HTR-8/SVneo (cell line): Measurements from ENCODE around the gene OSM.
A peak's percentile ranks its signal among the peaks of the same experiment; 100 is the strongest.
"Not testable (repeated sequence)": the region's sequence is repeated elsewhere in the genome, so short reads cannot be mapped to it uniquely, and the experiment has no call there.

Experiments used
- DNase-seq: peaks from one replicate; pipeline ENCODE4 v3.0.0; 2011; ENCODE audit warnings: low spot score, mixed read lengths; ENCODE audit not compliant: insufficient read length
- FAIRE-seq: peaks from 2 replicates; lab custom pipeline; 2011; peaks lifted over from hg19 to GRCh38; lab: Jason Lieb, UNC

OSM gene

DNA sequence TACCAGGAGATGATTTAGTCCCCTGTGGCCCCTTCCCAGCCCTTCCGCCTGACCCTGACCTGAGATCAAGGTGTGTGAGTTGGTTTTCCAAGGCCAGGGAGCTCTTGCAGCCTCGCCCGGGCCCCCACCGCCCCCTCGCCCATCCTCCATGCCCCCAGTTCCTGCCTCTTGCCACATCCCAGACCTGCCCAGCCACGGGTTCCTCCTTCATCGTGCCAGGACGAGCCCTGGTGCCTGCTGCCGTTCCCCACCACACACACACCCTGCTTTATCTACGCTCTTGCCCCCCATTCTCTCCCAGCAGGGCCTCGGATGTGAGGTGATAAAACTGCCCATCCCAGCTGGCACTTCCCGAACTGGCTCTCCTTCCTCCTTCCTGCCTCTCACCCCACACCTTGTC is 18.7 kb downstream of the OSM start:
- FAIRE-seq (no peak), DNase-seq (no peak)

DNA sequence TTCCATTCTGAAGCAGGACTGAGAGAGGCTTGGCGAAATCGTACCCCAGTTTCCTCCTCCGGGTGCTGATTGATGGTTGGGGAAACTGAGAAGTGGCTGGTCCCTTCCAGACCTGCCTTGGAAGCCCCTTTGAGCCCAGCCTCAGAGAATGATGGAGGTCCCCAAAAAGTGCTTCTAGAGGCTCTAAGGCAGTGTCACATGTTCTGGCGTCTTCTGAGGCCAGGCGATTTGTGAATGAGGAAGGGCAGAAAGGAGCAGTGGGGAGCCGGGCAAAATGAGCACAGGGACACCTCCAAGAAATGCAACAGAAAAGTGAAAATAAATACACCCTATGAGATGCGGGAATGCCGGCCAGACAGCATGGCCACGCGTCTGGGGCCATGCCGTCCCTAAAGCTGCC is 19.1 kb downstream of the OSM start:
- DNase-seq = no peak
- no peak for FAIRE-seq

DNA sequence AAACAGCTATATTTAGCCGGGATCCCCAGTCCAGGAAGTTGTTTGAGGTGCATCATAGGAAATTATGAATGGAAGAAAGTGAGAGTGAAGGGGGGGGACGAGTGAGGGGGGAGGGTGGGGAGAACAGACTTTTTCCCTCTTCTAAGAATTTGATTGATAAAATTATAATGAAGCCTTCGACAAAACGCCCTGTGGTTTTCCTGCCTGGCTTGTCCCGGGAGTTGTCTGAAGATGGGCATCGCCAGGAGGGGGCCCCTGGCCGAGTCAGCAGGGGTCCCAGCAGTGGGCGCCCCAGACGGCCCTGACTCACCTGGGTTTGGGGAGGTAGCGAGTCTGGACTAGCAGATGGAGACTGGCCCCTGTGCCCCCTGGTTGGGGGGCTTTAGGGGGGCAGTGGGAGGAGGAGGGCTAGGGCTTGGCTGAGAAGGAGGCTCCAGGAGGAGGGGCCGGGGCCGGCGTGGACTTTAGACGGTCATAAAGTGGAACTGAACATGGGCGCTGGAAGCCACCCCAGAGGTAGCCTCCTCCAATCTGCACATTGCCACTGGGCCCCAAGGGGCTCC is 19.8 kb downstream of the OSM start:
- DNase-seq = no peak
- FAIRE-seq = no peak

DNA sequence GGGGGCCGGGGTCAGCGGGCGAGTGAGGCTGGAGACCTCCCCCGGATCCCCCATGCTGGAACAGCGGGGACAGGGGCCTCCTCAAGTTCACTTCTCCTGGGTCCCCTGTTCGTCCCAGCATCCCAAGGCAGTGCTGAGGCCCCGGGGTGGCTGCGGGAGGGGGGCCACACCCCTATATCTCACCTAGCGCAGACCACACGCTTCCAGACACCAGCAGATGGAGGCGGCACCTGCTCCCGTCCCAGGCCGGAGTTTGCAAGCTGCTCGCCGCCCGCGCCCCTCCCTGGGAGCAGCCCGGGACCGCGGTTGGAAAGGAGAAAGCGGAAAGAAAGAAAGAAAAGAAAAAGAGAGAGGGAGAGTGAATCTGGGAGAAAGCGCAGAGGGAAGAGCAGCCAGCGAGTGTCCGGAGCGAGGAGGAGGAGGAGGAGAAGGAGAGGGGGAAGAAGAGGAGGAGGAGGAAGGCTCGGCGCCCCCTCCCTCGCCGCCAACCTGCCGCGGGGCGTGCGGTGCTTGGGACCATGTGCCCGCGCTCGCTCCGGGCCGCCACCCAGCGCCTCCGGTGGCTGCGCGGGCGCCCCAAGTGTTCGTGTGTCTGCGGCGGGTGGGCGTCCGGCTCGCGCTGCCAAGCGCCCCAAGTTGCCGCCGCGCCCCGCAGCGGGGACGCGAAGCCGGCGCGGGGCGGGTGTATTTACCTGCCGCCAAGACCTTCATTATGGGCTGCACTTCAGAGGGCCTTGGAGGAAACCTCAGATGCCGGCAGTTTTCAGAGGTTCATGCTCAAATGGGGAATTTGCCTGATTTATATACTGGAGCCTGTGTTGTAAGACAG is 20.5 kb downstream of the OSM start, which contains the start of gene LIF:
TSS of gene LIF (minus strand) at position 775 of the 829 bp plus-strand sequence. CDS start at position 711, 64 bp downstream.
- DNase-seq = no peak

DNA sequence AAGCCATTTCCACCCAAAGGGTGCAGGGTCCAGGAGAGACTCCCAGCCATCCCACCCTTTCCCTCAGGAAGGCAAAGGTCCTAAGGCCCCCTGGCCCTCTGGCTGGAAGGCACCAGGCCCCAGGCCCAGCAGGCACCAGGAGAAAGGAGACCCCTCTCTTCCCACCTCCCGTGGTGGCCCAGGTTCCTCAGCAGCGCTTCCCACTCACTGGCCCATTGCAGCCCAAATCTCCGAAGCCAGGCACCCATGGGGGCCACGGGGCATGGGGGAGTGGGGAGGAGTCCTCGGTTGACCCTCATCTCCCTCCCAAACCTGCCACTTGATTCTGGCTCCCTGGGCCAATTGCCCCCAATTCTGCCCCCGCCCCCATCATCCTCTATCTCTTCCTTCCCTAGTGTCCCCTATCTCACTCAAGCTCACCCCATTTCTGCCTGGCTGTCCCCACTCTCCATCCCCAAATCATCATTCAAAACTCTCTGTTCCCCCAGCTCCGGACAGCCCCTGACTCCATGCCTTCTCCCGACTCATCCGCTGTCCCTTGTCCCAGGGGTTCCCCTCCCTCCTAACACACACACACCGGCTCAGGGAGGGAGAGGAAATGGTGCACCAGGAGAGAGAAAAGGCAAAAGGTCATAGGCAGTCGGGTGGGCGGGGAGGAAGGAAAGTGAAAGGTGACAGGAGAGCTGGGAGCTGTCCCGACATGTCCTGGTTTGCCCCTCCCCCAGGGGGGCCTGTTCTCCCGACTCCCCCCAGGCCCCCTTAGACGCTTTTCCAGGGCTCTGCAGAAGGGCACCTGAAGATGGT is 21.3 kb downstream of the OSM start:
- FAIRE-seq (no peak), DNase-seq (no peak)

More for the DNA sequence above, 20.5 kb downstream of the OSM start, which contains the start of gene LIF:
- no peak for FAIRE-seq

DNA sequence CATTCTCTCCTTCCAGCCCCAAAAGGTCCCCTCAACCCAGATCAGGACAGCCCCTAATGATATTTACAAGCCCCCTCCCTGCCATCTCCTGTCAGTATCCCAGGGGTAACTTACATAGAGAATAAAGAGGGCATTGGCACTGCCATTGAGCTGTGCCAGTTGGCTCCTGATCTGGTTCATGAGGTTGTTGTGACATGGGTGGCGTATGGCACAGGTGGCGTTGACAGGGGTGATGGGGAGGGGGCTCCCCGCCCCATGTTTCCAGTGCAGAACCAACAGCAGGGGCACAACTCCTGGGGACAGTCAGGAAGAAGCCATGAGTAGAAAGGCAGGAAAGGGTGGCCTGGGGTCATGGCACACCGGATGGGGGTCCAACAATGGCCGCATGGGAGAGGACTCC is 22.0 kb downstream of the OSM start:
- FAIRE-seq (no peak), DNase-seq (no peak)

DNA sequence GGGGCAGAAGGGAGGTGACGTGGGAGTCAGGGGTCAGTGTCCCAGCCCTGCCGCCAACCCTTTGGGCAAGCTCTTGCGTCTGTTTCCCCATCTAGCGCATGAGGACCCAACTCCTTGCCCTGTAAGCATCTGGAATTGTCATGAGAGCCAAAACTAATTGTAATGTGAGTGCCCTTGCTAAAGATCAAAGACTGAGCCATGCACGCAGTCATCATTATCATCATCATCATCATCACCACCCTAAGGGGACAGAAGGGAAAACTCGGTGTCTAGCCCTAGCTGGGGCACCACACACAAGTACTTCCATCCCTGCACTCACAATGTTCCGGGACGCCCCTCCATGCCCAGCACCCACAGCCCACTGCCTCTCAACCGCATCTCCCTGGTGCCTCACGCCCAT is 22.6 kb downstream of the OSM start:
- FAIRE-seq = no peak
- DNase-seq = no peak

DNA sequence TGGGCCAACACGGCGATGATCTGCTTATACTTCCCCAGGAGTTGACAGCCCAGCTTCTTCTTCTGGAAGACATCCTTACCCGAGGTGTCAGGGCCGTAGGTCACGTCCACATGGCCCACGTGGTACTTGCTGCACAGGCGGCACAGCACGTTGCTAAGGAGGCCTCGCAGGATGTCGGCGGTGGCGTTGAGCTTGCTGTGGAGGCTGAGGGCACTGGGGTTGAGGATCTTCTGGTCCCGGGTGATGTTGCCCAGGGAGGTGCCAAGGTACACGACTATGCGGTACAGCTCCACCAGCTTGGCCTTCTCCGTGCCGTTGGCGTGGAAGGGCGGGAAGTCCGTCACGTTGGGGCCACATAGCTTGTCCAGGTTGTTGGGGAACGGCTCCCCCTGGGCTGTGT is 23.0 kb downstream of the OSM start:
- DNase-seq (no peak), FAIRE-seq (no peak)

DNA sequence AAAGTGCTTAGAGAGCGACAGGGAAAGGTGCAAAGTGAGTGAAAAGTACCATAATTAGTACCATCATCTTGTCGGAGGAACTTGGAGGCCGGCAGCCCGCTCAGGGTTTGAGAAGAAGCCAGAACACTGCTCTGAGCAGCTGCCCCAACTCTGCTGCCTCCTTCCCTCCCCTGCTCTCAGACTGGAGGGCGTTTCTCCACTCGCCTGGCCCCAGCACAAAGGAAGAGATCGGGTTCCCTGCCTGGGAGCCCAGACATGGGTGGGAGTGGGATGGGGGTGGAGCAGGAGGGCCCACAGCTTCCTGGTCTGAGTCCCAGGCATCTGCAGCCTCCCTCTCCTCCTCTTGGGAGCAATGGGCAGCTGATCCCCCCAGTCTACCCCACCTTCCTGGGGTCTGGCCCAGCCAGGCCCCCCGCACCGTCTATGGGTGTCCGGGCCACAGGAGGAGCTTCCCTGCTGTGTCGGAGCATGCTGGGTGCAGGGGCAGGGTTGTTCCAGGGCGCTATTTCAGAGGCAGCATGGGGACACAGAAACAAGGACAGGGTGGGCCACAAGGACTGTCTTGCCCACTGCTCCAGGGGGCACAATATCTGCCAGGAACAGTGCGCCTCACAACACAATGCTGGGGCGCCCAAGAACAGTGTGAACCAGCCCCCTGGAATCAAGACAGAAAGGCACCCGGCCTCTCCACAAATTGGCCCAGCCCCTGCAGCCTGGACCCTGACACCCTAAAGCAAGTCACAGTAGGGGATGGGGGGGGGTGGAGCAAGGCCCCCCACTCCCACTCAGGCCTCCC is 24.9 kb downstream of the OSM start:
- FAIRE-seq = no peak

DNA sequence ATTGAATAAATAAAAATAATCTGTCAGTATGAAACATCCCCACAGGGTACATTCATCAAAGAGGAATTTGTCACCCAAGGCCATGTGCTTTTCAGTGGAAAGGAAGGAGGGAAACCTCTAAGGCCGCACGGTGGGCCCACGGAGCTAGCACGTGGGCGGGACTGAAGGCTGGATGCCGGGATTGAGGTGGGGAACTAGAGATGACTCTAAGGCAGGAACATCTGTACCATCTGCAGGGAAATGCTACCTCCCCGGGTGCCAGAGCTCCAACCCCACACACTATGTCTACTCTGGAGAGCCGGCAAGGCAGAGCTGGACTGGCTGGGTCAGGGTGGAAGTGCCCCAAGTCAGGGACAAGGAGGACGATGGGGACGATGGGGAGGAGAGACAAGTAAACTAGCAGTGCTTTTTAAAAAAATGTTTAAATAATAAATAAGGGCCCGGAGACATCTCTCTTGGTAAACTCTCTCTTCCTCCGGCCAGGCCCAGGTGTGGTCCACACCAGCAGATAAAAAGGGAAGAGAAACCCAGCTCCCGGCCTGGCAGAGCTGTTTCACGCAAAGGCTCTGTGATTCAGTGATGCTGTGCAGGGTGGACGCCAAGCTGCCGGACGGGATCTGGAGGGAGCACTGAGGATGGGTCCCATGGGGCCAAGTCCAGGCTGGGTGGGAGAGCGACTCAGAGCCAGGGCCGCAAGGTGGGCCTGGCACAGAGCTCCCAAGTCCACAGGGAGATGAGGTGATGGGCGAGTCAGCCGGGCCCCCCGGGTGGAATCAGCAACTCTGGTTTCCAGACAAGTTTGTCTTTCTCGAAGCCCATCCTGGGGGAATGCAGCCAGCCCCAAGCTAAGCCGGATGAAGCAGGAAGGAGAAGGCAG is 25.9 kb downstream of the OSM start:
- no peak for DNase-seq
- FAIRE-seq = no peak

More for the DNA sequence above, 24.9 kb downstream of the OSM start:
- DNase-seq = no peak

DNA sequence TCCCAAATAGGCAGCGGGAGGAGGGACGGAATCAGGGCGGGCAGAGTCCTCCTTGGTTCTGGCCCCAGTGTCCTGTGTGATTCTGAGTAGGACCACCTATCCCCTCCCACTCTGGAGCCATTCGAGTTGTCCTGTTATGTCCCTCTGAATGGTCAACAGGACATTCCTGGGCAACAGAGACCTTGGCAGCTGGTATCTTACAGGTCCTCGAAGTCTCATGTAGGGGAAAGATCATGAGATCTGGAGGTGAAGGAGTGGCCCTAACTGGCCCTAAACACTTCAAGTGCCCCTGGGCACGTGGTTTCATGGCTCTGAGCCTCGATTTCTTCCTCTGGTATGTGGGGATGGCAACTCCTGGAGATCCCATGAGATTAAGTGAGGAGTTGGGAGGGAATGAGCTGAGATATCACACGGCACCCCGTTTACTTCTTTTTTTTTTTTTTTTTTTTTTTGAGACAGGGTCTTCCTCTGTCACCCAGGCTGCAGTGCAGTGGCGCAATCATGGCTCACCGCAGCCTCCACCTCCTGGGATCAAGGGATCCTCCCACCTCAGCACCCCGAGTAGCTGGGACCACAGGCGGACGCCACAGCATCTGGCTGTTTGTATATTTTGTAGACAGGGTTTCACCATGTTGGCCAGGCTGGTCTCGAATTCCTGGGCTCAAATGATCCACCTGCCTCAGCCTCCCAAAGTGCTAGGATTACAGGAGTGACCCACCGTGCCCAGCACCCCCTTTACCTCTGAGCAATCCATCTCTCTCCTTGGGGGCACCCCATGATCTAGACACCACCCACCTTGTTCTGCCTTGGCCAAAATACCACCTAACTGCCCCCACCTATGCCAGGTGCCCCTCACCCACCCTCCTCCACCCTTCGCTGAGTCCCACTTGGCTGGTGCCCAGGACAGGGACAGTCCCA is 26.9 kb downstream of the OSM start:
- no peak for FAIRE-seq
- no peak for DNase-seq

DNA sequence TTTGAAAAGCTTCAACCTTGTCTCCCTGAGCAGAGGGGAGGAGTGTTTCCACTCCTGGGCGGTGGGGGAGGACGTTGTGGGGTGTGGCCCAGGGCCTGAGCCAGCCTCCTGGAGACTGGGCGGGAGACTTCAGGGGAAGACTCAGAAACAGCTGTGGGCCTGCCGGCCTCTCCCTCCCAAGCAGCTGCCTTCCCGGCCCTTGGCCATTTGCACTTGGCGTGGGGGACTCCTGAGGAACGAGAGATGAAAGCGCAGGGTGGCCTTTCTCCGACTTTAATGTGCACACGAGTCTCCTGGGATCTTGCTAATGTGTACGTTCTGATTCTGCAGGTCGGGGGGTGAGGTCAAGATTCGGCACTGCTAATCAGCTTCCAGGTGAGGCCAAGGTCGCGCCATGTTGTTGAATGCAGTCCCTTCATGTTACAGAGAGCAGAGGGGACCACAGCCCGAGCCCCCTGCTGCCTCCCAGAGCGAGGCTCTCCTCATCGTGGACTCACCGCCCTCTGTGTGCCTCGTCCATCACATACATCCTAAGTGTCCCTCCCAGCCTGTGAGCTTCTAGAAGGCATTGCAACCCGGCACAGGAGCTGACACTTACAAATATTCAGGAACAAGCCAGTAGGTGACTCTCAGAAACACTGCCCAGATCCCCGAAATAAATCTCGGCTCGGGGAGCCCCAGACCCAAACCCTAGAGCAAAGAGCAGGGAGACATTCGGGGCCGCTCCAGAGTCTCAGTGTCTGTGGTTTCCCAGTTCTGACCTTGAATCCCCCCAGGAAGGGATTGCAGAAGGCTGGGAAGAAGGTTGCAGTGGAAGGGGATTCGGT is 27.8 kb downstream of the OSM start:
- no peak for DNase-seq
- FAIRE-seq = no peak

DNA sequence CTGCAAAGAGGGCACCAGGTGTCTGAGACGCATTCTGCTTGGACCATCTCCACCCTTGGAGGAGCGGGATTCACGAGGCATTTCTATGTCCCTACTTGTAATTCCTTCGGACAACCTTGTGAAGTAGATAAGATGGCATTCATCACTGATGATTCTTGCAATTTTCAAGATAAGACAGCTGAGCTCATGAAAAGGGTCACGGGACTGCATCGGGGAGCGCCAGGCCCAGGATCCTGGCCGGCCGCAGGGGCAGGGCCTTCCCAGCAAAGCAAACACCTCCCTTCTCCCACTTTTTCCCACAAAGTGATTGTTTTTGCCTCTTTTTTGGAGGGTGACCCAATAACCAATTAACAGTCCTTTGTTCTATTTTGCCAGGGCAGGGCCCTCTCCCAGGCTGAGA is 28.5 kb downstream of the OSM start:
- FAIRE-seq = no peak
- DNase-seq = no peak

DNA sequence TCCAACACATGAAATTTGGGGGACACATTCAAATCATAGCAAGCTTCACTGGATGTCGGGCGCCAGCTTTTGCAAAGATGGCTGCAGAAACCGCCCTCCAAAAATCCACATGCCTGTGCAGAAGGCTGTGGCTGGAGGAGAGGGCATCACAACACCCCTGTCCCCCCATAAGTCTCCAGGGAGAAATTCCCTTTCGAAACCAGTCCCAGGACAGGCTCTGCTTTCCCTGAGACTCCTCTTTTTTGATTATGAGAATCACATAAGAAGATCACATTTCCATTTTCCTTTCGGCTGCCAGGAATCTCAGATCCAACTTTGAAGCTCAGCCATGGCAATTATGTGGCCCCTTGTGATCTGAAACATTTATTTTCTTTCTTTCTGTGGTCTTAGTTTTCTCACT is 29.8 kb downstream of the OSM start:
- no peak for FAIRE-seq
- DNase-seq = no peak

DNA sequence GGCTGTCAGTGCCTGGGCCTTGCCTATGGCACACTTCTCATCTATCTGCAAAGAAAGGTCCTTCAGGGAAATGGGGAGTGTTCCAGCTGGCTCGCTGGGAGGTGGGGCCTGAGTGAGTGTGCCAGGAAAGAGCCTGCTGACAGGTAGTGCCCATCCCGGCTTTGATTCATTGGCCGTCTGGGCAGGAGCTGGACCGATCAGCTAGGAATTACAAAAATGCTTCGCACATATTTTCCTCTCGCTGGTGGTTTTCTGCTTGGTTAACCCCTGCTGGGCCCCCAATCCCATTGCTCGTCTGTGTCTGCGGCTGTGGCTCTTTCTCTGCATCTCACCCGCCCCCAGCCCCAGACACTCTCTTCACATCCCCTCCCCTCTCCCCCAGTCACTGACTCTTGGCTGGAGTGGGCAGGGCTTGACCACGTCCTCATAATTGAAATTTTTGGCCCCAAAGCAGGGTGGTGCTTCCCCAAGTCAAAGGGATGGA is 30.9 kb downstream of the OSM start:
- FAIRE-seq (peak; percentile 79), DNase-seq (peak; percentile 78)

DNA sequence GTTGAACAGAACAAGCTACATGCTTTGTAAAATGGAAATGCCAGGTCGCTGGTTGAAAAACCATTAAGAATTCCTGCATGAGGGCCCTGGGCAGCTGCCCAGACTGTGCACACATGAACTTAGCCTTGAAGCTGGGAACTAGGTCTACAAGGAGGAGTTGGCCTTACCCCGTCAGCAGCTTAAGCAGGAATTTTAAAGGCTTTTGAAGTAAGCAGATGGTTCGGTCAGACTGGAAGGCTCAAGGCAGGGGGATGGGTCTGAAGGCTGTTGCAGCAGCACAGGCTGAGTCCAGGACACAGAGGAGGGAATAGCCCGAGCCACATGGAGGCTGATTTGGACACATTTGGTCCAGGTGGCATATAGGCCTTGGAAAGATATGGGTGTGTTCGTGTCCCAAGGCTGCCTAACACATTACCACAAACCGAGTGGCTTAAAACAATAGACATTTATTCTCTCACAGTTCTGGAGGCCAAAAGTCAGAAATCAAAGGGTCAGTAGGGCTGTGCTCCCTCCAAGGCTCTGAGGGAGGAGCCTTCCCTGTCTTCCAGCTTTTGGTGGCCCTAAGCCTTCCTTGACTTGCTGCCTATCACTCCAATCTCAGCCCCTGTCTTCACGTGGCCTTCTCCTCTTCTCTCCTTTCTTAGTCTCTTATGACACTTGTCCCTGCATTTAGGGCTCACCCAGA is 31.7 kb downstream of the OSM start:
- no peak for FAIRE-seq

DNA sequence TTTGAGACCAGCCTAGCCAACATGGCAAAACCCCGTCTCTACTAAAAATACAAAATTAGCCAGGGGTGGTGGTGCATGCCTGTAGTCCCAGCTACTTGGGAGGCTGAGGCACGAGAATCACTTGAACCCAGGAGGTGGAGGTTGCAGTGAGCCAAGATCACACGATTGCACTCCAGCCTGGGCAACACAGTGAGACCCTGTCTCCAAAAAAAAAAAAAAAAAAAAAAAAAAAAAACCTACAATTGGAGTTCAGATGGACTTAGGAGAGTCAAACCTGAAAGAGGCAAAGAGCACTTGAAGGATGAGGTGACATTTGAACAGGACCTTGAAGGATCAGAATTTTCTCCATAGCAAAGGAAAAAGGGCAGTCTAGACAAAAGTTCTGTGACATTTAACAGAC is 32.3 kb downstream of the OSM start:
- not testable (repeated sequence) for FAIRE-seq, DNase-seq

More for the DNA sequence above, 31.7 kb downstream of the OSM start:
- DNase-seq = no peak
